IMR-90 (cell line): Measurements from ENCODE around the gene FOXP1. TPM values are rescaled to one million over a fixed set of nuclear protein-coding genes. Genes with fewer than 3 reads are reported as not detected.

Experiments
- ATAC-seq: fragments of 200-7000 bp; cut with Tn5 transposase; 2 replicates; pipeline ENCODE4 v1.9.1; 2020; ENCODE audit warnings: low read depth, mild to moderate bottlenecking, moderate library complexity
- BruUV-seq: library from RNA; stranded (reverse); fragments of 400-500 nt; replicated peaks from 2 replicates; lab custom pipeline; 2021; lab: Mats Ljungman, UMichigan
- CTCF ChIA-PET: fragments of 300-600 bp; formaldehyde crosslinking; extraction: SDS; loops from one replicate; lab custom pipeline; 2021; ENCODE audit warnings: antibody characterized with exemption; lab: Yijun Ruan, JAX
- POLR2A ChIA-PET: fragments of 300-600 bp; sonication (Branson Sonifier 250); formaldehyde crosslinking; loops from one replicate; lab custom pipeline; 2022; ENCODE audit warnings: antibody characterized with exemption; ENCODE audit not compliant: unreplicated experiment; lab: Charles Lee
- DNase-seq: peaks from one replicate; pipeline ENCODE4 v3.0.0; 2013
- H2AFZ ChIP-seq: replicated peaks from 2 replicates; pipeline ENCODE3; 2013; ENCODE audit warnings: low read length, mild to moderate bottlenecking; ENCODE audit not compliant: poor library complexity
- H2AK5ac ChIP-seq: 2 replicates; pipeline ENCODE4 v1.6.1; 2013; ENCODE audit warnings: low read depth, low read length, inconsistent platforms
- H2AK9ac ChIP-seq: replicated peaks from 2 replicates; pipeline ENCODE3; 2013; ENCODE audit warnings: mild to moderate bottlenecking, low read depth, low read length, moderate library complexity; ENCODE audit not compliant: poor library complexity
- H2BK120ac ChIP-seq: 2 replicates; pipeline ENCODE4 v1.6.1; 2013; ENCODE audit warnings: low read depth, low read length, inconsistent platforms
- H2BK15ac ChIP-seq: 3 replicates; pipeline ENCODE4 v1.6.1; 2013; ENCODE audit warnings: low read depth, low read length, inconsistent platforms
- H2BK20ac ChIP-seq: 2 replicates; pipeline ENCODE4 v1.6.1; 2013; ENCODE audit warnings: low read depth, mild to moderate bottlenecking, inconsistent platforms, low read length, moderate library complexity
- H2BK5ac ChIP-seq: 2 replicates; pipeline ENCODE4 v1.6.1; 2013; ENCODE audit warnings: mild to moderate bottlenecking, low read depth, low read length, inconsistent platforms; ENCODE audit not compliant: poor library complexity, severe bottlenecking
- H3K14ac ChIP-seq: replicated peaks from 2 replicates; pipeline ENCODE4 v1.6.1; 2013; ENCODE audit warnings: low read depth, low read length, inconsistent platforms
- H3K18ac ChIP-seq: 2 replicates; pipeline ENCODE4 v1.6.1; 2013; ENCODE audit warnings: low read depth, low read length, control low read depth
- H3K23ac ChIP-seq: 2 replicates; pipeline ENCODE4 v1.6.1; 2013; ENCODE audit warnings: low read depth, low read length, inconsistent platforms
- H3K27ac ChIP-seq: 2 replicates; pipeline ENCODE4 v1.5.1; 2013; ENCODE audit warnings: mild to moderate bottlenecking, control low read depth, low read length; ENCODE audit not compliant: insufficient read depth
- H3K27me3 ChIP-seq: 2 replicates; pipeline ENCODE4 v1.6.1; 2013; ENCODE audit warnings: low read length; ENCODE audit not compliant: control insufficient read depth, insufficient read depth
- H3K36me3 ChIP-seq: 2 replicates; pipeline ENCODE4 v1.6.1; 2013; ENCODE audit warnings: low read length, mixed read lengths; ENCODE audit not compliant: control insufficient read depth, insufficient read depth
- H3K4ac ChIP-seq: 2 replicates; pipeline ENCODE4 v1.6.1; 2013; ENCODE audit warnings: low read depth, low read length, inconsistent platforms
- H3K4me1 ChIP-seq: 2 replicates; pipeline ENCODE4 v1.6.1; 2013; ENCODE audit warnings: low read length, mixed read lengths; ENCODE audit not compliant: control insufficient read depth, insufficient read depth
- H3K4me2 ChIP-seq: 2 replicates; pipeline ENCODE4 v1.6.1; 2013; ENCODE audit warnings: low read depth, mild to moderate bottlenecking, control low read depth, low read length, moderate library complexity
- H3K4me3 ChIP-seq: 2 replicates; pipeline ENCODE4 v1.5.1; 2013; ENCODE audit warnings: low read depth, mild to moderate bottlenecking, control low read depth, low read length, moderate library complexity; ENCODE audit not compliant: insufficient read depth
- H3K56ac ChIP-seq: 2 replicates; pipeline ENCODE4 v1.6.1; 2013; ENCODE audit warnings: low read length, inconsistent platforms; ENCODE audit not compliant: insufficient read depth; ENCODE audit errors: extremely low read depth
- H3K79me1 ChIP-seq, 2 experiments: 2 replicates each; pipeline ENCODE4 v1.6.1; 2013; ENCODE audit warnings: low read length in 2 of 2, inconsistent platforms in 1 of 2, low read depth in 1 of 2
- H3K9ac ChIP-seq: 2 replicates; pipeline ENCODE4 v1.6.1; 2013; ENCODE audit warnings: low read depth, low read length, control low read depth
- H3K9me1 ChIP-seq: 2 replicates; pipeline ENCODE4 v1.6.1; 2013; ENCODE audit warnings: low read length, inconsistent platforms; ENCODE audit not compliant: insufficient read depth
- H3K9me3 ChIP-seq: 2 replicates; pipeline ENCODE4 v1.6.1; 2013; ENCODE audit warnings: low read length; ENCODE audit not compliant: control insufficient read depth, insufficient read depth
- H4K20me1 ChIP-seq: 2 replicates; pipeline ENCODE4 v1.6.1; 2013; ENCODE audit warnings: low read length, inconsistent platforms; ENCODE audit not compliant: insufficient read depth
- H4K5ac ChIP-seq: 2 replicates; pipeline ENCODE4 v1.6.1; 2013; ENCODE audit warnings: mild to moderate bottlenecking, low read depth, low read length, control low read depth
- H4K8ac ChIP-seq, 2 experiments: 2 replicates each; pipeline ENCODE4 v1.6.1; 2013; ENCODE audit warnings: low read depth in 2 of 2, low read length in 2 of 2, control low read depth in 1 of 2, inconsistent platforms in 1 of 2
- H4K91ac ChIP-seq: 2 replicates; pipeline ENCODE4 v1.6.1; 2013; ENCODE audit warnings: low read depth, low read length, inconsistent platforms; ENCODE audit not compliant: insufficient read depth
- CEBPB ChIP-seq: IDR thresholded peaks from 2 replicates; pipeline ENCODE4 v1.6.1; 2012; ENCODE audit warnings: low read depth, low read length, improper control_type of control experiment
- CTCF ChIP-seq: conservative IDR thresholded peaks from 2 replicates; pipeline ENCODE4 v1.5.1; 2012; ENCODE audit warnings: mild to moderate bottlenecking, low read depth, low read length, improper control_type of control experiment
- MXI1 ChIP-seq: IDR thresholded peaks from 2 replicates; pipeline ENCODE4 v1.6.1; 2012; ENCODE audit warnings: low read depth, mild to moderate bottlenecking, low read length, moderate library complexity, borderline replicate concordance
- RAD21 ChIP-seq: IDR thresholded peaks from 2 replicates; pipeline ENCODE4 v1.6.1; 2012; ENCODE audit warnings: low read length, improper control_type of control experiment
- RCOR1 ChIP-seq: IDR thresholded peaks from 2 replicates; pipeline ENCODE4 v1.6.1; 2012; ENCODE audit warnings: mild to moderate bottlenecking, low read length, improper control_type of control experiment; ENCODE audit not compliant: insufficient replicate concordance
- SMC3 ChIP-seq: fragments of 150-350 bp; IDR thresholded peaks from 2 replicates; pipeline ENCODE4 v1.6.1; 2016; ENCODE audit warnings: low read depth, mild to moderate bottlenecking, antibody characterized with exemption, low read length, moderate library complexity
- USF2 ChIP-seq: fragments of 150-350 bp; IDR thresholded peaks from 2 replicates; pipeline ENCODE4 v1.6.1; 2017; ENCODE audit warnings: mild to moderate bottlenecking, antibody characterized with exemption, low read length, low read depth
- WGBS, 2 experiments: methylation state at CpG; one replicate each; pipeline versions ENCODE4 v1.1.5 to v1.1.7; 2013; ENCODE audit warnings: missing lambda C conversion rate in 2 of 2; ENCODE audit not compliant: insufficient read length in 1 of 2; ENCODE audit errors: extremely low coverage in 2 of 2; 5-methylcytosine and 5-hydroxymethylcytosine counted together
- dilution Hi-C: fragments of 300-500 bp; cut with HindIII; formaldehyde crosslinking; loops from one replicate; pipeline ENCODE4 v1.14.3; 2018; ENCODE audit warnings: low sequenced_read_pairs; ENCODE audit not compliant: unreplicated experiment
- in situ Hi-C: fragments of 300-500 bp; cut with MboI; formaldehyde crosslinking; loops from 3 replicates; pipeline ENCODE4 v1.14.3; 2019; ENCODE audit warnings: low sequenced_read_pairs, inconsistent platforms, mixed read lengths
- intact Hi-C: fragments of 100-400 bp; cut with micrococcal nuclease; formaldehyde crosslinking; loops from 2 replicates; pipeline ENCODE4 v1.10.0; 2022
- polyA plus RNA-seq, 3 experiments: library from polyadenylated mRNA; depleted of rRNA; stranded (reverse); fragments of >200 nt; gene quantifications; 2 replicates each; pipeline ENCODE4 v1.2.3, GENCODE V29; 2012; ENCODE audit warnings: low replicate concordance in 1 of 3
- total RNA-seq: library from RNA; depleted of rRNA; stranded (reverse); fragments of >200 nt; gene quantifications from 2 replicates; pipeline ENCODE4 v1.2.3, GENCODE V29; 2012
- TF ChIP-seq, protein P1 (sequence below): fragments of 150-350 bp; IDR thresholded peaks from 2 replicates; pipeline ENCODE4 v1.6.1; 2016; ENCODE audit warnings: low read depth, mild to moderate bottlenecking, low read length, moderate library complexity, borderline replicate concordance

FOXP1 gene
- total and polyA plus RNA-seq, 2 of the 4 experiments (the other 2 are of a cell fraction) = 37.0 to 132 TPM

DNA sequence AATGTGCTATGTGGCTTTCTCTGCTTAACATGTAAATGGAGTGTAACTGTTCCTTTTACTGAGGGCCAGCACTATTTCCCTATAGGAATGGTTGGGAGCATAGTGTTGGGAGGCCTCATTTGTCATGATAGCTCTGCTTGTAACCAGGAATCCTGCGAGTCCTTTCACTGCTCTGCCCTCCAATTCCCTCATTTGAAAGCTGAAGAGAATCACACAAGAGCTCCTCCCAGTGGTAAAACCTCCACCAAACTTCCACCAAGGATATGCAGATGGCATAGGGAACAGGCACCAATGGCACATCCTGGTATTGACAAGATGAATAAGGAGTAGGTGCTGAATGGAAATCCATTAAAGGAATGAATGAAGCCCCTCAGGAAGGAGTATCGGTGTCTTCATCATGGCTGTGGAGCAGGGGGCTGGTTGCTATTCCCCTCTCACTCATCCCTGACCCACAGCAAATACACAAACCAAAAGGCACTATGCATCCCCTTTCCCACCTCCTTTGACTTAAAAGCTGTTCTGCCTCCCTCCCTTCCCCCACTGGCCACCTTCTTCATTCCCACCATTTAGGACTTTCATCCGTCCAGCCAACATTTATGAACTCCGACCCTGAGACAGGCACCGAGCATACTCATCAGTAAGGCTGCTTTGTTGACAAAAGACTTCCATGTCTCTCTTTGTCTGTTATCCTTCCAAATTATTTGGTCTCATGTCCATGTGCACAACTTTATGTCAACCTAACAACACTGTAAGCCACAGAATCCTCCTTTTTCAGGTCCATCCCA lies 560.8 kb downstream of the FOXP1 start:
- no peak overlapping the region for H4K91ac ChIP-seq
- ATAC-seq = no peak; the same call in 1 of the 2 replicates
- intact Hi-C loops (loop anchor here (5.0 kb wide), 1 partner anchor 475 kb away; no protein-coding TSS in a partner anchor), in situ Hi-C loops (no loop called here), dilution Hi-C loops (no loop called here)
- H2BK120ac ChIP-seq = no peak overlapping the region
- no peak overlapping the region for H2BK15ac ChIP-seq
- WGBS, 2 experiments = 93% methylated on average over 3 of the region's 5 CpGs; no CpG with 5 or more reads in 1 of the 2 experiments
- peaks cover 17% of the 10 kb centered on the region for H3K36me3 ChIP-seq
- H2AK9ac ChIP-seq = no peak overlapping the region
- H4K5ac ChIP-seq = no peak overlapping the region
- H3K18ac ChIP-seq = no peak overlapping the region
- H3K4me1 ChIP-seq = peaks cover 6% of the 10 kb centered on the region
- H3K14ac ChIP-seq = no peak overlapping the region
- CTCF ChIA-PET = interaction anchor here (0.5 to 1.7 kb wide), 3 partner anchors 10 to 632 kb away, joined by 3 to 6 read pairs (median 5); no protein-coding TSS in a partner anchor
- peaks cover 27% of the 10 kb centered on the region; the same call in 1 of the 2 replicates for H4K20me1 ChIP-seq
- H3K56ac ChIP-seq = no peak overlapping the region
- H3K9ac ChIP-seq = no peak overlapping the region
- no peak overlapping the region for H3K4me2 ChIP-seq
- peak; percentile 10 for DNase-seq
- no peak overlapping the region for H3K4me3 ChIP-seq
- peaks cover 51 to 75% of the 10 kb centered on the region in 2 experiments for H3K79me1 ChIP-seq
- H3K9me3 ChIP-seq = no peaks in the 10 kb centered on the region
- H3K9me1 ChIP-seq = peaks cover 2% of the 10 kb centered on the region
- peak overlapping the region in 1 of 2 experiments; percentile 35; a peak in 1 of 4 replicates for H4K8ac ChIP-seq
- peak overlapping the region; percentile 22 for H2BK5ac ChIP-seq
- H3K27ac ChIP-seq = no peak overlapping the region
- H3K27me3 ChIP-seq = no peaks in the 10 kb centered on the region
- H2AFZ ChIP-seq = no peak overlapping the region
- no peak overlapping the region for H2BK20ac ChIP-seq
- H3K23ac ChIP-seq = peak overlapping the region; percentile 36; the same call in 1 of the 2 replicates
- H3K4ac ChIP-seq = no peak overlapping the region
- POLR2A ChIA-PET = no interaction called here
- TF ChIP-seq MXI1 (no peak), RAD21 (no peak), CTCF (peak; percentile 24; the same call in 1 of the 2 replicates), CEBPB (no peak), RCOR1 (no peak), USF2 (no peak), SMC3 (no peak)
- TF ChIP-seq, protein P1, sequence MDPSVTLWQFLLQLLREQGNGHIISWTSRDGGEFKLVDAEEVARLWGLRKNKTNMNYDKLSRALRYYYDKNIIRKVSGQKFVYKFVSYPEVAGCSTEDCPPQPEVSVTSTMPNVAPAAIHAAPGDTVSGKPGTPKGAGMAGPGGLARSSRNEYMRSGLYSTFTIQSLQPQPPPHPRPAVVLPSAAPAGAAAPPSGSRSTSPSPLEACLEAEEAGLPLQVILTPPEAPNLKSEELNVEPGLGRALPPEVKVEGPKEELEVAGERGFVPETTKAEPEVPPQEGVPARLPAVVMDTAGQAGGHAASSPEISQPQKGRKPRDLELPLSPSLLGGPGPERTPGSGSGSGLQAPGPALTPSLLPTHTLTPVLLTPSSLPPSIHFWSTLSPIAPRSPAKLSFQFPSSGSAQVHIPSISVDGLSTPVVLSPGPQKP = no peak
- H2AK5ac ChIP-seq = no peak overlapping the region
- BruUV-seq = no TSS peak
